ENCODE results near the gene OR11L1.

GRCh38 chr1:247865416-247865815, 23.7 kb upstream of the OR11L1 start:
- TF ChIP-seq CTCF (IDR thresholded peaks at IDR 0.05) (no peak), POLR2AphosphoS5 (IDR thresholded peaks at IDR 0.05) (no peak), EP300 (IDR thresholded peaks at IDR 0.05) (no peak), POLR2A (IDR thresholded peaks at IDR 0.05; ENCODE audit: low read depth) (no peak)

Data from esophagus muscularis mucosa (tissue), 4 donors.